ENCODE data around the gene DOP1B.

- no peak for TF ChIP-seq EZH2 (IDR thresholded peaks at IDR 0.05; ENCODE audit: insufficient read depth, low read length)
- TF ChIP-seq CTCF (IDR thresholded peaks at IDR 0.05; ENCODE audit: insufficient read depth, low read depth, low read length), result no peak
Observed at GRCh38 chr21:36148886-36149285, 7.7 kb upstream of the DOP1B start.

Measured in astrocyte (in vitro differentiated cells and primary cell).